HepG2 (cell line): ENCODE results near the gene LRRC28. TPM values are rescaled to one million over a fixed set of nuclear protein-coding genes. Genes with fewer than 3 reads are reported as not detected.

Experiments used
- ATAC-seq: fragments of 200-7000 bp; cut with Tn5 transposase; 3 replicates; pipeline ENCODE4 v1.9.1; 2020; ENCODE audit warnings: mild to moderate bottlenecking, moderate library complexity
- BruUV-seq: library from RNA; stranded (reverse); fragments of 400-500 nt; replicated peaks from 2 replicates; lab custom pipeline; 2021; lab: Mats Ljungman, UMichigan
- CTCF ChIA-PET: fragments of 300-600 bp; formaldehyde crosslinking; extraction: SDS; loops from one replicate; lab custom pipeline; 2021; ENCODE audit warnings: low total read pairs, inconsistent platforms, low intra/inter-chr PET ratio; lab: Yijun Ruan, JAX
- POLR2A ChIA-PET: fragments of 350-600 bp; sonication (Branson Sonifier 250); formaldehyde crosslinking; loops from one replicate; lab custom pipeline; 2020; ENCODE audit warnings: antibody characterized with exemption, inconsistent platforms; lab: Yijun Ruan, JAX
- DNase-seq: peaks from one replicate; pipeline ENCODE4 v3.0.0-alpha.2; 2015; ENCODE audit warnings: low spot score
- FAIRE-seq: peaks from 3 replicates; lab custom pipeline; 2011; peaks lifted over from hg19 to GRCh38; lab: Jason Lieb, UNC
- H2AFZ ChIP-seq: one replicate; pipeline ENCODE4 v1.6.1; 2011; ENCODE audit warnings: low read length, inconsistent platforms
- H3K27ac ChIP-seq: fragments of 300-600 bp; 3 replicates; pipeline ENCODE4 v1.8.0; 2011; ENCODE audit warnings: mixed run types, mild to moderate bottlenecking, mixed read lengths, low read length, inconsistent platforms; ENCODE audit not compliant: insufficient read depth; ENCODE audit errors: extremely low read length
- H3K27me3 ChIP-seq, 2 experiments: fragments of 200-600 bp in 1 of 2; 2 replicates in 1 of 2; 3 replicates in 1 of 2; pipeline versions ENCODE4 v1.6.0 to v1.8.0; 2011; ENCODE audit warnings: low read length in 2 of 2, mild to moderate bottlenecking in 2 of 2, moderate library complexity in 2 of 2, inconsistent platforms in 1 of 2; ENCODE audit not compliant: insufficient read depth in 2 of 2, control insufficient read depth in 1 of 2
- H3K36me3 ChIP-seq, 2 experiments: fragments of 200-600 bp in 1 of 2; replicated peaks in 1 of 2; 2 replicates in 1 of 2; 3 replicates in 1 of 2; pipeline versions ENCODE4 v1.5.1 to v1.8.0; 2011; ENCODE audit warnings: low read length in 2 of 2, inconsistent platforms in 1 of 2; ENCODE audit not compliant: insufficient read depth in 2 of 2, control insufficient read depth in 1 of 2
- H3K4me1 ChIP-seq: 2 replicates; pipeline ENCODE4 v1.5.1; 2012; ENCODE audit warnings: low read length, inconsistent platforms; ENCODE audit not compliant: insufficient read depth
- H3K4me2 ChIP-seq: 2 replicates; pipeline ENCODE4 v1.6.0; 2011; ENCODE audit warnings: low read depth, low read length, inconsistent platforms
- H3K4me3 ChIP-seq, 3 experiments: fragments of 200-600 bp in 1 of 3; sonication (generic), shearing (Covaris generic) in 1 of 3; replicated peaks in 1 of 3; 2 replicates each; pipeline ENCODE4 v1.5.1; 2011 to 2016; ENCODE audit warnings: low read length in 3 of 3, inconsistent platforms in 2 of 3, low read depth in 2 of 3, mild to moderate bottlenecking in 2 of 3, control low read depth in 1 of 3, mixed read lengths in 1 of 3; ENCODE audit not compliant: insufficient read depth in 1 of 3
- H3K79me2 ChIP-seq: one replicate; pipeline ENCODE4 v1.6.1; 2011; ENCODE audit warnings: low read length, inconsistent platforms; ENCODE audit not compliant: insufficient read depth
- H3K9ac ChIP-seq: 2 replicates; pipeline ENCODE4 v1.6.0; 2011; ENCODE audit warnings: mild to moderate bottlenecking, low read depth, low read length, inconsistent platforms; ENCODE audit not compliant: insufficient read depth
- H3K9me3 ChIP-seq: 2 replicates; pipeline ENCODE4 v1.5.1; 2012; ENCODE audit warnings: mild to moderate bottlenecking, low read length
- H4K20me1 ChIP-seq: 2 replicates; pipeline ENCODE4 v1.6.0; 2011; ENCODE audit warnings: inconsistent platforms, mild to moderate bottlenecking, low read length, moderate library complexity; ENCODE audit not compliant: insufficient read depth
- WGBS: methylation state at CpG from one replicate; pipeline ENCODE4 v1.1.6; 2017; ENCODE audit warnings: low lambda C conversion rate; 5-methylcytosine and 5-hydroxymethylcytosine counted together
- in situ Hi-C: cut with HindIII; loops from 2 replicates; pipeline ENCODE4 v1.10.0; 2017; ENCODE audit warnings: low pct_unique_long_range_greater_than_20kb; ENCODE audit not compliant: extremely low pct_ligation_motif_present
- intact Hi-C: fragments of 100-400 bp; cut with micrococcal nuclease; formaldehyde crosslinking; loops from one replicate; pipeline ENCODE4 v1.10.0; 2022; ENCODE audit not compliant: unreplicated experiment
- polyA plus RNA-seq, 8 experiments: library from polyadenylated mRNA; depleted of rRNA in 3 of 8; stranded (reverse) in 7 of 8; unstranded in 1 of 8; fragments of >200 nt; fragmentation: Illumina TruSeq in 4 of 8; extraction: Trizol in 4 of 8; gene quantifications; 2 replicates each; pipeline versions ENCODE4 v1.2.1 to v1.2.3, GENCODE V29; 2011 to 2016; ENCODE audit warnings: low read depth in 4 of 8, missing spikeins in 1 of 8, mixed read lengths in 1 of 8; ENCODE audit not compliant: insufficient read depth in 1 of 8
- total RNA-seq, 5 experiments: library from RNA; depleted of rRNA; stranded (reverse); fragments of >200 nt; fragmentation: Illumina TruSeq; extraction: Trizol; gene quantifications; 2 replicates each; pipeline ENCODE4 v1.2.3, GENCODE V29; 2016; ENCODE audit warnings: low read depth in 1 of 5
- TF ChIP-seq, protein P1 (sequence below): sonication (generic); formaldehyde crosslinking; IDR thresholded peaks from 2 replicates; pipeline ENCODE4 v1.4.0; 2020; ENCODE audit warnings: missing genetic modification reagents, borderline replicate concordance
- TF ChIP-seq, protein P2 (sequence below): IDR thresholded peaks from 2 replicates; pipeline ENCODE4 v1.6.1; 2016; ENCODE audit warnings: missing biosample characterization, missing genetic modification reagents, low read depth

Gene LRRC28
- total and polyA plus RNA-seq, 2 of the 13 experiments (the other 11 are each of a cell fraction or from before 2014, with no cell fraction given) = 17.5 to 21.3 TPM

DNA sequence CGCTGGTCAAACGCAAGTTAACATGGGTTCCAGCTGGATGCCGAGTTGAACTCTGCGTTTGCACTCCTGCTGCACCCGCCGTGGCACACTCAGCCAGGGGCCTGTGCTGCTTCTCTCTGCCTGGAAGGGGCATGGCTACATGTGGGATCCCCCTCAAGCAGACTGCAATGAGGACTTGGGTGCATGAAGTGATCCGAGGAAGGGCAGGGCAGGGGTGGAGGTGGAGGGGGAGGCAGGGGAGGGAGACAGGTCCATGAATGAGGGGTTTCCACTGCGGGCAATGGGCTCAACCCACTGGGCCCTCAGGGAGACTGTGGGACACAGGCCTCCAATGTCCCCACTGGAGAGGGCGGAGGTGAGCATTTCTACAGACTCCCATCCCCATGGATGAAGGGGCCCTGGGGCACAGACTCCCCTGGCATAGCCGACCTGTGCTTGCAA lies 172.9 kb downstream of the LRRC28 start:
- Histone ChIP-seq H3K9ac (no peak overlapping the region), H3K4me1 (peaks cover 59% of the 10 kb centered on the region)
- TF ChIP-seq, protein P1, sequence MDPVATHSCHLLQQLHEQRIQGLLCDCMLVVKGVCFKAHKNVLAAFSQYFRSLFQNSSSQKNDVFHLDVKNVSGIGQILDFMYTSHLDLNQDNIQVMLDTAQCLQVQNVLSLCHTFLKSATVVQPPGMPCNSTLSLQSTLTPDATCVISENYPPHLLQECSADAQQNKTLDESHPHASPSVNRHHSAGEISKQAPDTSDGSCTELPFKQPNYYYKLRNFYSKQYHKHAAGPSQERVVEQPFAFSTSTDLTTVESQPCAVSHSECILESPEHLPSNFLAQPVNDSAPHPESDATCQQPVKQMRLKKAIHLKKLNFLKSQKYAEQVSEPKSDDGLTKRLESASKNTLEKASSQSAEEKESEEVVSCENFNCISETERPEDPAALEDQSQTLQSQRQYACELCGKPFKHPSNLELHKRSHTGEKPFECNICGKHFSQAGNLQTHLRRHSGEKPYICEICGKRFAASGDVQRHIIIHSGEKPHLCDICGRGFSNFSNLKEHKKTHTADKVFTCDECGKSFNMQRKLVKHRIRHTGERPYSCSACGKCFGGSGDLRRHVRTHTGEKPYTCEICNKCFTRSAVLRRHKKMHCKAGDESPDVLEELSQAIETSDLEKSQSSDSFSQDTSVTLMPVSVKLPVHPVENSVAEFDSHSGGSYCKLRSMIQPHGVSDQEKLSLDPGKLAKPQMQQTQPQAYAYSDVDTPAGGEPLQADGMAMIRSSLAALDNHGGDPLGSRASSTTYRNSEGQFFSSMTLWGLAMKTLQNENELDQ = no peak
- TF ChIP-seq, protein P2, sequence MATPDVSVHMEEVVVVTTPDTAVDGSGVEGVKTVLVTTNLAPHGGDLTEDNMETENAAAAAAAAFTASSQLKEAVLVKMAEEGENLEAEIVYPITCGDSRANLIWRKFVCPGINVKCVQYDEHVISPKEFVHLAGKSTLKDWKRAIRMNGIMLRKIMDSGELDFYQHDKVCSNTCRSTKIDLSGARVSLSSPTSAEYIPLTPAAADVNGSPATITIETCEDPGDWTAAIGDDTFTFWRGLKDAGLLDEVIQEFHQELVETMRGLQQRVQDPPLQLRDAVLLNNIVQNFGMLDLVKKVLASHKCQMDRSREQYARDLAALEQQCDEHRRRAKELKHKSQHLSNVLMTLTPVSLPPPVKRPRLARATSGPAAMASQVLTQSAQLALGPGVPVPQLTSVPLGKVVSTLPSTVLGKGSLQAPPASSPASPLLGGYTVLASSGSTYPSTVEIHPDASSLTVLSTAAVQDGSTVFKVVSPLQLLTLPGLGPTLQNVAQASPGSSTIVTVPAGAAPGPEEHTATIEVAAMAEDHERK (CRISPR knock-in tag) = no peak
- TF ChIP-seq, all 625 proteins: peak for 0
- FAIRE-seq (no peak), ATAC-seq (no peak), DNase-seq (no peak)
- Histone ChIP-seq H3K4me2 (no peak overlapping the region), H3K27ac (no peak overlapping the region), H3K4me3 (no peak overlapping the region), H3K36me3 (no peaks in the 10 kb centered on the region), H3K9me3 (no peaks in the 10 kb centered on the region), H3K79me2 (no peaks in the 10 kb centered on the region), H4K20me1 (no peaks in the 10 kb centered on the region), H2AFZ (no peak overlapping the region), H3K27me3 (no peaks in the 10 kb centered on the region; a peak in 2 of 5 replicates)
- POLR2A ChIA-PET = no interaction called here
- intact Hi-C loops (no loop called here), in situ Hi-C loops (loop anchor here (25.0 kb wide), 1 partner anchor 288 kb away; no protein-coding TSS in a partner anchor)
- 93% methylated on average over 9 of the region's 10 CpGs for WGBS
- no TSS peak for BruUV-seq
- CTCF ChIA-PET = no interaction called here
